GM23338 (cell line): Measurements from ENCODE around the gene FBXL17.

Source experiments
- CREB1 ChIP-seq: fragments of 250-450 bp; sonication (Bioruptor Pico); IDR thresholded peaks from 2 replicates; pipeline ENCODE4 v1.5.0; 2020; ENCODE audit warnings: low read depth, mild to moderate bottlenecking, moderate library complexity
- EZH2 ChIP-seq: fragments of 200-600 bp; sonication (generic); IDR thresholded peaks from one replicate; pipeline ENCODE4 v1.8.0; 2017; ENCODE audit warnings: antibody characterized with exemption, mild to moderate bottlenecking, low read depth; ENCODE audit not compliant: unreplicated experiment
- EZH2phosphoT487 ChIP-seq: fragments of 200-600 bp; sonication (generic); IDR thresholded peaks from one replicate; pipeline ENCODE4 v1.8.1; 2018; ENCODE audit warnings: antibody characterized with exemption; ENCODE audit not compliant: unreplicated experiment
- JUNB ChIP-seq: IDR thresholded peaks from one replicate; pipeline ENCODE4 v1.6.1; 2016; ENCODE audit warnings: antibody characterized with exemption; ENCODE audit not compliant: unreplicated experiment
- POLR2AphosphoS5 ChIP-seq: IDR thresholded peaks from 2 replicates; pipeline ENCODE4 v1.6.1; 2016; ENCODE audit warnings: antibody characterized with exemption, low read depth
- ZNF331 ChIP-seq: fragments of 250-450 bp; sonication (Bioruptor Pico); IDR thresholded peaks from 2 replicates; pipeline ENCODE4 v1.5.0; 2020; ENCODE audit warnings: low read depth, mild to moderate bottlenecking, moderate library complexity
- TF ChIP-seq, protein P1 (sequence below): IDR thresholded peaks from one replicate; pipeline ENCODE4 v1.6.1; 2018; ENCODE audit warnings: antibody characterized with exemption; ENCODE audit not compliant: unreplicated experiment
- TF ChIP-seq, protein P2 (sequence below), 2 experiments: fragments of 200-600 bp in 1 of 2; sonication (generic) in 1 of 2; conservative IDR thresholded peaks; 2 replicates each; pipeline versions ENCODE4 v1.5.1 to v1.6.1; 2016 to 2017; ENCODE audit warnings: antibody characterized with exemption in 2 of 2, low read depth in 2 of 2, mild to moderate bottlenecking in 2 of 2, moderate library complexity in 1 of 2
- TF ChIP-seq, protein P3 (sequence below): fragments of 250-450 bp; sonication (Bioruptor Pico); IDR thresholded peaks from 2 replicates; pipeline ENCODE4 v1.5.0; 2020; ENCODE audit warnings: mild to moderate bottlenecking, moderate library complexity

DNA sequence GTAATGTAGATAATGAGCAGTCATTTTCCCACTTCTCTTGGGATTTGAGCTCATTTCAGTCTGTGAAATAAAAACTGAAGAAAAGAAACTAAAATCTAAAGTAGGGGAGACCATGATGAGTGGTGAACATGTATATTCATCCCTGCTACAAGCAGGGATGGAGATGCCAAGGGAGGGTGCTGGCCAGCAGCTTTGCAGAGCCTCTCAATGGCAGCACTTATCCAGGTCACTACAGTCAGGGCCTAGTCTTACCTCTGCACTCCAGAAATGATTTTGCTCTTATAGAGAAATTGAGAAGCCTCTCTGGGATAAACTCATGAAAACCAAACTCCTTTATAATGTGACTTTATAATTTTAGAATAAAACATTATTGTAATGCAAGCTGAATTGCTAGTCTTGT lies 317.6 kb downstream of the FBXL17 start:
- TF ChIP-seq, protein P1, sequence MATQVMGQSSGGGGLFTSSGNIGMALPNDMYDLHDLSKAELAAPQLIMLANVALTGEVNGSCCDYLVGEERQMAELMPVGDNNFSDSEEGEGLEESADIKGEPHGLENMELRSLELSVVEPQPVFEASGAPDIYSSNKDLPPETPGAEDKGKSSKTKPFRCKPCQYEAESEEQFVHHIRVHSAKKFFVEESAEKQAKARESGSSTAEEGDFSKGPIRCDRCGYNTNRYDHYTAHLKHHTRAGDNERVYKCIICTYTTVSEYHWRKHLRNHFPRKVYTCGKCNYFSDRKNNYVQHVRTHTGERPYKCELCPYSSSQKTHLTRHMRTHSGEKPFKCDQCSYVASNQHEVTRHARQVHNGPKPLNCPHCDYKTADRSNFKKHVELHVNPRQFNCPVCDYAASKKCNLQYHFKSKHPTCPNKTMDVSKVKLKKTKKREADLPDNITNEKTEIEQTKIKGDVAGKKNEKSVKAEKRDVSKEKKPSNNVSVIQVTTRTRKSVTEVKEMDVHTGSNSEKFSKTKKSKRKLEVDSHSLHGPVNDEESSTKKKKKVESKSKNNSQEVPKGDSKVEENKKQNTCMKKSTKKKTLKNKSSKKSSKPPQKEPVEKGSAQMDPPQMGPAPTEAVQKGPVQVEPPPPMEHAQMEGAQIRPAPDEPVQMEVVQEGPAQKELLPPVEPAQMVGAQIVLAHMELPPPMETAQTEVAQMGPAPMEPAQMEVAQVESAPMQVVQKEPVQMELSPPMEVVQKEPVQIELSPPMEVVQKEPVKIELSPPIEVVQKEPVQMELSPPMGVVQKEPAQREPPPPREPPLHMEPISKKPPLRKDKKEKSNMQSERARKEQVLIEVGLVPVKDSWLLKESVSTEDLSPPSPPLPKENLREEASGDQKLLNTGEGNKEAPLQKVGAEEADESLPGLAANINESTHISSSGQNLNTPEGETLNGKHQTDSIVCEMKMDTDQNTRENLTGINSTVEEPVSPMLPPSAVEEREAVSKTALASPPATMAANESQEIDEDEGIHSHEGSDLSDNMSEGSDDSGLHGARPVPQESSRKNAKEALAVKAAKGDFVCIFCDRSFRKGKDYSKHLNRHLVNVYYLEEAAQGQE: no peak
- TF ChIP-seq EZH2: no peak
- TF ChIP-seq, protein P2, sequence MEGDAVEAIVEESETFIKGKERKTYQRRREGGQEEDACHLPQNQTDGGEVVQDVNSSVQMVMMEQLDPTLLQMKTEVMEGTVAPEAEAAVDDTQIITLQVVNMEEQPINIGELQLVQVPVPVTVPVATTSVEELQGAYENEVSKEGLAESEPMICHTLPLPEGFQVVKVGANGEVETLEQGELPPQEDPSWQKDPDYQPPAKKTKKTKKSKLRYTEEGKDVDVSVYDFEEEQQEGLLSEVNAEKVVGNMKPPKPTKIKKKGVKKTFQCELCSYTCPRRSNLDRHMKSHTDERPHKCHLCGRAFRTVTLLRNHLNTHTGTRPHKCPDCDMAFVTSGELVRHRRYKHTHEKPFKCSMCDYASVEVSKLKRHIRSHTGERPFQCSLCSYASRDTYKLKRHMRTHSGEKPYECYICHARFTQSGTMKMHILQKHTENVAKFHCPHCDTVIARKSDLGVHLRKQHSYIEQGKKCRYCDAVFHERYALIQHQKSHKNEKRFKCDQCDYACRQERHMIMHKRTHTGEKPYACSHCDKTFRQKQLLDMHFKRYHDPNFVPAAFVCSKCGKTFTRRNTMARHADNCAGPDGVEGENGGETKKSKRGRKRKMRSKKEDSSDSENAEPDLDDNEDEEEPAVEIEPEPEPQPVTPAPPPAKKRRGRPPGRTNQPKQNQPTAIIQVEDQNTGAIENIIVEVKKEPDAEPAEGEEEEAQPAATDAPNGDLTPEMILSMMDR (conservative IDR thresholded peaks at IDR 0.05; ENCODE audit: low read depth in 2 of 2): no peak
- no peak for TF ChIP-seq EZH2phosphoT487
- no peak for TF ChIP-seq ZNF331 (CRISPR knock-in tag)
- TF ChIP-seq CREB1 (CRISPR knock-in tag): no peak
- TF ChIP-seq, protein P3, sequence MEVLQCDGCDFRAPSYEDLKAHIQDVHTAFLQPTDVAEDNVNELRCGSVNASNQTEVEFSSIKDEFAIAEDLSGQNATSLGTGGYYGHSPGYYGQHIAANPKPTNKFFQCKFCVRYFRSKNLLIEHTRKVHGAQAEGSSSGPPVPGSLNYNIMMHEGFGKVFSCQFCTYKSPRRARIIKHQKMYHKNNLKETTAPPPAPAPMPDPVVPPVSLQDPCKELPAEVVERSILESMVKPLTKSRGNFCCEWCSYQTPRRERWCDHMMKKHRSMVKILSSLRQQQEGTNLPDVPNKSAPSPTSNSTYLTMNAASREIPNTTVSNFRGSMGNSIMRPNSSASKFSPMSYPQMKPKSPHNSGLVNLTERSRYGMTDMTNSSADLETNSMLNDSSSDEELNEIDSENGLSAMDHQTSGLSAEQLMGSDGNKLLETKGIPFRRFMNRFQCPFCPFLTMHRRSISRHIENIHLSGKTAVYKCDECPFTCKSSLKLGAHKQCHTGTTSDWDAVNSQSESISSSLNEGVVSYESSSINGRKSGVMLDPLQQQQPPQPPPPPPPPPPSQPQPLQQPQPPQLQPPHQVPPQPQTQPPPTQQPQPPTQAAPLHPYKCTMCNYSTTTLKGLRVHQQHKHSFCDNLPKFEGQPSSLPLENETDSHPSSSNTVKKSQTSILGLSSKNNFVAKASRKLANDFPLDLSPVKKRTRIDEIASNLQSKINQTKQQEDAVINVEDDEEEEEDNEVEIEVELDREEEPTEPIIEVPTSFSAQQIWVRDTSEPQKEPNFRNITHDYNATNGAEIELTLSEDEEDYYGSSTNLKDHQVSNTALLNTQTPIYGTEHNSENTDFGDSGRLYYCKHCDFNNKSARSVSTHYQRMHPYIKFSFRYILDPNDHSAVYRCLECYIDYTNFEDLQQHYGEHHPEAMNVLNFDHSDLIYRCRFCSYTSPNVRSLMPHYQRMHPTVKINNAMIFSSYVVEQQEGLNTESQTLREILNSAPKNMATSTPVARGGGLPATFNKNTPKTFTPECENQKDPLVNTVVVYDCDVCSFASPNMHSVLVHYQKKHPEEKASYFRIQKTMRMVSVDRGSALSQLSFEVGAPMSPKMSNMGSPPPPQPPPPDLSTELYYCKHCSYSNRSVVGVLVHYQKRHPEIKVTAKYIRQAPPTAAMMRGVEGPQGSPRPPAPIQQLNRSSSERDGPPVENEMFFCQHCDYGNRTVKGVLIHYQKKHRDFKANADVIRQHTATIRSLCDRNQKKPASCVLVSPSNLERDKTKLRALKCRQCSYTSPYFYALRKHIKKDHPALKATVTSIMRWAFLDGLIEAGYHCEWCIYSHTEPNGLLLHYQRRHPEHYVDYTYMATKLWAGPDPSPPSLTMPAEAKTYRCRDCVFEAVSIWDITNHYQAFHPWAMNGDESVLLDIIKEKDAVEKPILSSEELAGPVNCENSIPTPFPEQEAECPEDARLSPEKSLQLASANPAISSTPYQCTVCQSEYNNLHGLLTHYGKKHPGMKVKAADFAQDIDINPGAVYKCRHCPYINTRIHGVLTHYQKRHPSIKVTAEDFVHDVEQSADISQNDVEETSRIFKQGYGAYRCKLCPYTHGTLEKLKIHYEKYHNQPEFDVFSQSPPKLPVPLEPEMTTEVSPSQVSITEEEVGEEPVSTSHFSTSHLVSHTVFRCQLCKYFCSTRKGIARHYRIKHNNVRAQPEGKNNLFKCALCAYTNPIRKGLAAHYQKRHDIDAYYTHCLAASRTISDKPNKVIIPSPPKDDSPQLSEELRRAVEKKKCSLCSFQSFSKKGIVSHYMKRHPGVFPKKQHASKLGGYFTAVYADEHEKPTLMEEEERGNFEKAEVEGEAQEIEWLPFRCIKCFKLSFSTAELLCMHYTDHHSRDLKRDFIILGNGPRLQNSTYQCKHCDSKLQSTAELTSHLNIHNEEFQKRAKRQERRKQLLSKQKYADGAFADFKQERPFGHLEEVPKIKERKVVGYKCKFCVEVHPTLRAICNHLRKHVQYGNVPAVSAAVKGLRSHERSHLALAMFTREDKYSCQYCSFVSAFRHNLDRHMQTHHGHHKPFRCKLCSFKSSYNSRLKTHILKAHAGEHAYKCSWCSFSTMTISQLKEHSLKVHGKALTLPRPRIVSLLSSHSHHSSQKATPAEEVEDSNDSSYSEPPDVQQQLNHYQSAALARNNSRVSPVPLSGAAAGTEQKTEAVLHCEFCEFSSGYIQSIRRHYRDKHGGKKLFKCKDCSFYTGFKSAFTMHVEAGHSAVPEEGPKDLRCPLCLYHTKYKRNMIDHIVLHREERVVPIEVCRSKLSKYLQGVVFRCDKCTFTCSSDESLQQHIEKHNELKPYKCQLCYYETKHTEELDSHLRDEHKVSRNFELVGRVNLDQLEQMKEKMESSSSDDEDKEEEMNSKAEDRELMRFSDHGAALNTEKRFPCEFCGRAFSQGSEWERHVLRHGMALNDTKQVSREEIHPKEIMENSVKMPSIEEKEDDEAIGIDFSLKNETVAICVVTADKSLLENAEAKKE: no peak
- no peak for TF ChIP-seq JUNB
- no peak for TF ChIP-seq POLR2AphosphoS5
